Keratinocyte (primary cell): ENCODE data around the gene STUB1. TPM values are rescaled to one million over a fixed set of nuclear protein-coding genes. Genes with fewer than 3 reads are reported as not detected.

Source experiments
- DNase-seq: peaks from one replicate; pipeline ENCODE4 v3.0.0-alpha.2; 2011; ENCODE audit warnings: low read depth, missing footprints, low spot score
- FAIRE-seq: peaks from 2 replicates; lab custom pipeline; 2011; peaks lifted over from hg19 to GRCh38; lab: Jason Lieb, UNC
- H2AFZ ChIP-seq: 2 replicates; pipeline ENCODE4 v1.6.0; 2012; ENCODE audit warnings: low read length, control low read depth, inconsistent platforms; ENCODE audit not compliant: control insufficient read depth
- H3K27ac ChIP-seq: 2 replicates; pipeline ENCODE4 v1.5.1; 2011; ENCODE audit warnings: low read length; ENCODE audit not compliant: control insufficient read depth, insufficient read depth
- H3K27me3 ChIP-seq: 3 replicates; pipeline ENCODE4 v1.6.0; 2011; ENCODE audit warnings: low read length; ENCODE audit not compliant: control insufficient read depth, insufficient read depth; ENCODE audit errors: extremely low read depth
- H3K36me3 ChIP-seq, 2 experiments: 2 replicates in 1 of 2; 3 replicates in 1 of 2; pipeline ENCODE4 v1.5.1; 2011; ENCODE audit warnings: low read length in 2 of 2, mild to moderate bottlenecking in 1 of 2; ENCODE audit not compliant: control insufficient read depth in 2 of 2, insufficient read depth in 2 of 2; ENCODE audit errors: extremely low read depth in 1 of 2
- H3K4me1 ChIP-seq: 3 replicates; pipeline ENCODE4 v1.5.1; 2011; ENCODE audit warnings: low read length; ENCODE audit not compliant: control insufficient read depth, insufficient read depth; ENCODE audit errors: extremely low read depth
- H3K4me2 ChIP-seq: 3 replicates; pipeline ENCODE4 v1.6.0; 2011; ENCODE audit warnings: low read depth, low read length; ENCODE audit not compliant: control insufficient read depth, insufficient read depth; ENCODE audit errors: extremely low read depth
- H3K4me3 ChIP-seq, 3 experiments: fragments of 200-600 bp in 1 of 3; sonication (generic) in 1 of 3; 2 replicates in 2 of 3; 3 replicates in 1 of 3; pipeline ENCODE4 v1.5.1; 2011 to 2016; ENCODE audit warnings: low read length in 3 of 3, mild to moderate bottlenecking in 3 of 3, control low read depth in 2 of 3, inconsistent platforms in 1 of 3, low read depth in 1 of 3, mixed read lengths in 1 of 3, mixed run types in 1 of 3, moderate library complexity in 1 of 3; ENCODE audit not compliant: control insufficient read depth in 2 of 3, insufficient read depth in 2 of 3; ENCODE audit errors: extremely low read depth in 1 of 3
- H3K79me2 ChIP-seq: 2 replicates; pipeline ENCODE4 v1.6.0; 2012; ENCODE audit warnings: low read length; ENCODE audit not compliant: control insufficient read depth, insufficient read depth
- H3K9ac ChIP-seq: 3 replicates; pipeline ENCODE4 v1.6.0; 2011; ENCODE audit warnings: low read length; ENCODE audit not compliant: control insufficient read depth, insufficient read depth; ENCODE audit errors: extremely low read depth
- H3K9me1 ChIP-seq: 3 replicates; pipeline ENCODE4 v1.6.0; 2011; ENCODE audit warnings: low read length; ENCODE audit not compliant: control insufficient read depth, insufficient read depth; ENCODE audit errors: extremely low read depth
- H3K9me3 ChIP-seq: 2 replicates; pipeline ENCODE4 v1.5.1; 2012; ENCODE audit warnings: low read depth, low read length; ENCODE audit not compliant: control insufficient read depth
- H4K20me1 ChIP-seq: 3 replicates; pipeline ENCODE4 v1.6.0; 2011; ENCODE audit warnings: low read length; ENCODE audit not compliant: control insufficient read depth, insufficient read depth; ENCODE audit errors: extremely low read depth
- EZH2 ChIP-seq: IDR thresholded peaks from one replicate; pipeline ENCODE4 v1.6.1; 2012; ENCODE audit warnings: inconsistent platforms, mild to moderate bottlenecking, low read length, moderate library complexity
- dilution Hi-C: fragments of 300-500 bp; cut with MboI; formaldehyde crosslinking; loops from one replicate; pipeline ENCODE4 v1.7.0; 2020; ENCODE audit warnings: low sequenced_read_pairs; ENCODE audit not compliant: extremely low pct_ligation_motif_present
- polyA plus RNA-seq, 5 experiments: library from polyadenylated mRNA; depleted of rRNA in 3 of 5; stranded (reverse) in 3 of 5; stranded (forward) in 1 of 5; unstranded in 1 of 5; fragments of >200 nt; gene quantifications; 1 replicate in 1 of 5; 2 replicates in 3 of 5; 3 replicates in 1 of 5; pipeline versions ENCODE4 v1.2.1 to v1.2.3, GENCODE V29; 2011 to 2012; ENCODE audit warnings: missing spikeins in 2 of 5, low read depth in 1 of 5, low replicate concordance in 1 of 5
- TF ChIP-seq, protein P1 (sequence below), 3 experiments: IDR thresholded peaks in 1 of 3; conservative IDR thresholded peaks in 1 of 3; optimal IDR thresholded peaks in 1 of 3; 2 replicates in 2 of 3; 3 replicates in 1 of 3; pipeline versions ENCODE3 to v1.5.1; 2011; ENCODE audit warnings: low read length in 3 of 3, mild to moderate bottlenecking in 3 of 3, moderate library complexity in 2 of 3, control low read depth in 1 of 3, inconsistent platforms in 1 of 3; ENCODE audit not compliant: insufficient read depth in 2 of 3; ENCODE audit errors: extremely low read depth in 1 of 3

The STUB1 gene
- polyA plus RNA-seq, 1 donor (not counting 4 experiments of a cell fraction or from before 2014, with no cell fraction given) = 124 TPM

DNA sequence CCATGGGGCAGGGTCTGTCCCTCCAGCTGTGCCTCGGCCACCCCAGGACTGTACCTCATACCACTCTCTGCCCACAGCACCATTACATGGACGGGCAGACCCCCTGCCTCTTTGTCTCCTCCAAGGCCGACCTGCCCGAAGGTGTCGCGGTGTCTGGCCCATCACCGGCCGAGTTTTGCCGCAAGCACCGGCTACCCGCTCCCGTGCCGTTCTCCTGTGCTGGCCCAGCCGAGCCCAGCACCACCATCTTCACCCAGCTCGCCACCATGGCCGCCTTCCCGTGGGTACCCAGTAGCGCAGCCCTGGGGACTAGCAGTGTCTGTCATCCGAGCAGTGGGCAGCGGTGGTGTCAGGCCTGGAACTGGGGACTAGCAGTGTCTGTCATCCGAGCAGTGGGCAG is 7.4 kb upstream of the STUB1 start:
- no peak for FAIRE-seq
- dilution Hi-C loops = no loop called here
- H3K36me3 ChIP-seq = peaks cover 18 to 33% of the 10 kb centered on the region in 2 experiments

DNA sequence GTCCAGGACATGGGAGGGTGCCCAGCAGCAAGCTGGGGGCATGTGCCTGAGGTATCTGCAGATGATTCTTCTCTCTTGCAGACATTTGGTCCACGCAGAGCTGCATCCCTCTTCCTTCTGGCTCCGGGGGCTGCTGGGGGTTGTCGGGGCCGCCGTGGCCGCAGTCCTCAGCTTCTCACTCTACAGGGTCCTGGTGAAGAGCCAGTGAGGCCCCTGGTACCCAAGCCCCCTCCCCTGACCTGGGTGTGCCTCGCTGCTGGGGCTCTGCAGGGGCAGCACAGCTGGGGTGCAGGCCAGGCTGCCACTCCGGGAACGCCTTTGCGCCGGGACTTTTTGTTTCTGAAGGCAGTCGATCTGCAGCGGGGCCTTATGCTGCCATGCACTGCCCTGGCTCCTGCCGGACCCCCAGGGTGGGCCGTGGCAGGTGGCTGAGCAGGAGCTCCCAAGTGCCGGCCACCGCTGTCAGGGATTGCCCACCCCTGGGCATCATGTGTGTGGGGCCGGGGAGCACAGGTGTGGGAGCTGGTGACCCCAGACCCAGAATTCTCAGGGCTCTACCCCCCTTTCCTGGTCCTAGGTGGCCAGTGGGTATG is 6.7 kb upstream of the STUB1 start:
- H3K4me2 ChIP-seq = no peak overlapping the region
- H3K79me2 ChIP-seq = peaks cover 22% of the 10 kb centered on the region
- no peak for DNase-seq
- H3K36me3 ChIP-seq = peaks cover 18 to 33% of the 10 kb centered on the region in 2 experiments
- H3K9ac ChIP-seq = no peak overlapping the region
- no peak overlapping the region for H3K4me3 ChIP-seq
- H3K9me3 ChIP-seq = no peaks in the 10 kb centered on the region
- H3K27ac ChIP-seq = no peak overlapping the region
- H3K9me1 ChIP-seq = no peaks in the 10 kb centered on the region
- no peak for FAIRE-seq
- no peaks in the 10 kb centered on the region for H4K20me1 ChIP-seq
- no peaks in the 10 kb centered on the region for H3K27me3 ChIP-seq
- H2AFZ ChIP-seq = no peak overlapping the region
- H3K4me1 ChIP-seq = peaks cover 28% of the 10 kb centered on the region
- TF ChIP-seq, protein P1, sequence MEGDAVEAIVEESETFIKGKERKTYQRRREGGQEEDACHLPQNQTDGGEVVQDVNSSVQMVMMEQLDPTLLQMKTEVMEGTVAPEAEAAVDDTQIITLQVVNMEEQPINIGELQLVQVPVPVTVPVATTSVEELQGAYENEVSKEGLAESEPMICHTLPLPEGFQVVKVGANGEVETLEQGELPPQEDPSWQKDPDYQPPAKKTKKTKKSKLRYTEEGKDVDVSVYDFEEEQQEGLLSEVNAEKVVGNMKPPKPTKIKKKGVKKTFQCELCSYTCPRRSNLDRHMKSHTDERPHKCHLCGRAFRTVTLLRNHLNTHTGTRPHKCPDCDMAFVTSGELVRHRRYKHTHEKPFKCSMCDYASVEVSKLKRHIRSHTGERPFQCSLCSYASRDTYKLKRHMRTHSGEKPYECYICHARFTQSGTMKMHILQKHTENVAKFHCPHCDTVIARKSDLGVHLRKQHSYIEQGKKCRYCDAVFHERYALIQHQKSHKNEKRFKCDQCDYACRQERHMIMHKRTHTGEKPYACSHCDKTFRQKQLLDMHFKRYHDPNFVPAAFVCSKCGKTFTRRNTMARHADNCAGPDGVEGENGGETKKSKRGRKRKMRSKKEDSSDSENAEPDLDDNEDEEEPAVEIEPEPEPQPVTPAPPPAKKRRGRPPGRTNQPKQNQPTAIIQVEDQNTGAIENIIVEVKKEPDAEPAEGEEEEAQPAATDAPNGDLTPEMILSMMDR (optimal IDR thresholded peaks at IDR 0.05 in 1 of 3, IDR thresholded peaks at IDR 0.05 in 1 of 3, conservative IDR thresholded peaks at IDR 0.05 in 1 of 3; ENCODE audit: extremely low read depth in 1 of 3, insufficient read depth in 2 of 3, low read length in 3 of 3) = no peak
- no peak for TF ChIP-seq EZH2
- dilution Hi-C loops = no loop called here

More for the DNA sequence above, 7.4 kb upstream of the STUB1 start:
- TF ChIP-seq EZH2 = no peak
- TF ChIP-seq, protein P1 (optimal IDR thresholded peaks at IDR 0.05 in 1 of 3, IDR thresholded peaks at IDR 0.05 in 1 of 3, conservative IDR thresholded peaks at IDR 0.05 in 1 of 3; ENCODE audit: extremely low read depth in 1 of 3, insufficient read depth in 2 of 3, low read length in 3 of 3) = no peak
- H3K27ac ChIP-seq = no peak overlapping the region
- peaks cover 28% of the 10 kb centered on the region for H3K79me2 ChIP-seq
- DNase-seq = no peak
- no peak overlapping the region for H3K4me2 ChIP-seq
- no peaks in the 10 kb centered on the region for H3K27me3 ChIP-seq
- H2AFZ ChIP-seq = no peak overlapping the region
- no peaks in the 10 kb centered on the region for H4K20me1 ChIP-seq
- H3K4me3 ChIP-seq = no peak overlapping the region
- H3K9ac ChIP-seq = no peak overlapping the region
- H3K9me3 ChIP-seq = no peaks in the 10 kb centered on the region
- no peaks in the 10 kb centered on the region for H3K9me1 ChIP-seq
- peaks cover 27% of the 10 kb centered on the region for H3K4me1 ChIP-seq
